Activated T-helper 17 cell treated with anti-CD3 and anti-CD28 coated beads, Interleukin-2, amount 50 U/mL, for 72 hours (primary cell): ENCODE data around the gene ELOVL7. TPM values are rescaled to one million over a fixed set of nuclear protein-coding genes. Genes with fewer than 3 reads are reported as not detected.
"Not testable (repeated sequence)": the region's sequence is repeated elsewhere in the genome, so short reads cannot be mapped to it uniquely, and the experiment has no call there.

ENCODE experiments used
- ATAC-seq: fragments of 150-1000 bp; cut with Tn5 transposase; replicated peaks from 2 replicates; pipeline ENCODE4 v1.10.0; 2021; ENCODE audit warnings: mild to moderate bottlenecking, moderate library complexity
- H3K27ac Mint-ChIP-seq: one replicate; pipeline ENCODE4 v1.8.0; 2022; ENCODE audit warnings: mixed read lengths
- H3K27me3 Mint-ChIP-seq: one replicate; pipeline ENCODE4 v1.8.0; 2022; ENCODE audit warnings: mixed read lengths
- H3K36me3 Mint-ChIP-seq: one replicate; pipeline ENCODE4 v1.8.0; 2022; ENCODE audit warnings: low read depth, mild to moderate bottlenecking, mixed read lengths
- H3K4me1 Mint-ChIP-seq: one replicate; pipeline ENCODE4 v1.8.0; 2022; ENCODE audit warnings: mixed read lengths
- H3K4me3 Mint-ChIP-seq: one replicate; pipeline ENCODE4 v1.8.0; 2022; ENCODE audit warnings: mild to moderate bottlenecking, mixed read lengths
- H3K9me3 Mint-ChIP-seq: one replicate; pipeline ENCODE4 v1.8.0; 2022; ENCODE audit warnings: mixed read lengths
- total RNA-seq, 2 donors: library from RNA; stranded (reverse); gene quantifications; one replicate each; pipeline ENCODE4 v1.2.3, GENCODE V29; 2022

The ELOVL7 gene
- total RNA-seq, 2 donors from 2014 or later, result 0.24 to 0.41 TPM

- Mint-ChIP-seq H3K4me3 (no peak overlapping the region), H3K4me1 (no peaks in the 10 kb centered on the region), H3K27ac (no peak overlapping the region), H3K27me3 (peaks cover 6% of the 10 kb centered on the region), H3K9me3 (no peaks in the 10 kb centered on the region), H3K36me3 (no peaks in the 10 kb centered on the region)
- no peak for ATAC-seq
Measured at GRCh38 chr5:60794691-60795090, 49.4 kb downstream of the ELOVL7 start.

- H3K27ac Mint-ChIP-seq, result no peak overlapping the region
- peaks cover 9% of the 10 kb centered on the region for H3K27me3 Mint-ChIP-seq
- no peaks in the 10 kb centered on the region for H3K9me3 Mint-ChIP-seq
- H3K36me3 Mint-ChIP-seq, result no peaks in the 10 kb centered on the region
- no peak for ATAC-seq
- H3K4me3 Mint-ChIP-seq, result no peak overlapping the region
- no peaks in the 10 kb centered on the region for H3K4me1 Mint-ChIP-seq
Measured at GRCh38 chr5:60792438-60792837, 51.6 kb downstream of the ELOVL7 start.

- no peak overlapping the region for H3K27ac Mint-ChIP-seq
Measured at GRCh38 chr5:60789551-60789950, 54.5 kb downstream of the ELOVL7 start.

GRCh38 chr5:60788863-60789513, 55.1 kb downstream of the ELOVL7 start:
- Mint-ChIP-seq H3K36me3 (no peaks in the 10 kb centered on the region), H3K4me1 (no peaks in the 10 kb centered on the region), H3K4me3 (no peak overlapping the region), H3K27me3 (peaks cover 14% of the 10 kb centered on the region), H3K27ac (no peak overlapping the region), H3K9me3 (no peaks in the 10 kb centered on the region)
- ATAC-seq, result no peak

More at GRCh38 chr5:60789551-60789950, 54.5 kb downstream of the ELOVL7 start:
- H3K9me3 Mint-ChIP-seq, result no peaks in the 10 kb centered on the region
- H3K4me3 Mint-ChIP-seq, result no peak overlapping the region
- no peaks in the 10 kb centered on the region for H3K36me3 Mint-ChIP-seq
- H3K4me1 Mint-ChIP-seq, result no peaks in the 10 kb centered on the region
- H3K27me3 Mint-ChIP-seq, result peaks cover 14% of the 10 kb centered on the region
- no peak for ATAC-seq

- no peak for ATAC-seq
- no peaks in the 10 kb centered on the region for H3K36me3 Mint-ChIP-seq
- H3K27ac Mint-ChIP-seq, result no peak overlapping the region
- H3K4me1 Mint-ChIP-seq, result no peaks in the 10 kb centered on the region
- peaks cover 7% of the 10 kb centered on the region for H3K27me3 Mint-ChIP-seq
- no peak overlapping the region for H3K4me3 Mint-ChIP-seq
- H3K9me3 Mint-ChIP-seq, result no peaks in the 10 kb centered on the region
Measured at GRCh38 chr5:60779466-60779865, 64.6 kb downstream of the ELOVL7 start.

GRCh38 chr5:60776343-60776742, 67.7 kb downstream of the ELOVL7 start:
- Mint-ChIP-seq H3K27me3 (peaks cover 16% of the 10 kb centered on the region), H3K9me3 (no peaks in the 10 kb centered on the region), H3K4me3 (no peak overlapping the region), H3K4me1 (no peaks in the 10 kb centered on the region), H3K27ac (no peak overlapping the region), H3K36me3 (no peaks in the 10 kb centered on the region)
- ATAC-seq, result no peak

- Mint-ChIP-seq H3K4me3 (no peak overlapping the region), H3K27me3 (no peaks in the 10 kb centered on the region), H3K4me1 (no peaks in the 10 kb centered on the region), H3K9me3 (no peaks in the 10 kb centered on the region), H3K27ac (no peak overlapping the region), H3K36me3 (no peaks in the 10 kb centered on the region)
- no peak for ATAC-seq
Measured at GRCh38 chr5:60765019-60765709, 78.9 kb downstream of the ELOVL7 start.

GRCh38 chr5:60763061-60763460, 81.0 kb downstream of the ELOVL7 start:
- no peak for ATAC-seq
- H3K9me3 Mint-ChIP-seq, result no peaks in the 10 kb centered on the region

GRCh38 chr5:60754495-60754894, 89.6 kb downstream of the ELOVL7 start:
- H3K36me3 Mint-ChIP-seq, result no peaks in the 10 kb centered on the region
- no peak for ATAC-seq
- H3K27me3 Mint-ChIP-seq, result peaks cover 3% of the 10 kb centered on the region
- no peak overlapping the region for H3K27ac Mint-ChIP-seq
- H3K4me3 Mint-ChIP-seq, result no peak overlapping the region
- no peaks in the 10 kb centered on the region for H3K9me3 Mint-ChIP-seq
- H3K4me1 Mint-ChIP-seq, result no peaks in the 10 kb centered on the region

More at GRCh38 chr5:60763061-60763460, 81.0 kb downstream of the ELOVL7 start:
- Mint-ChIP-seq H3K27ac (no peak overlapping the region), H3K4me1 (no peaks in the 10 kb centered on the region), H3K4me3 (no peak overlapping the region), H3K27me3 (peaks cover 1% of the 10 kb centered on the region), H3K36me3 (no peaks in the 10 kb centered on the region)

- Mint-ChIP-seq H3K27ac (no peak overlapping the region), H3K36me3 (no peaks in the 10 kb centered on the region), H3K9me3 (peaks cover 15% of the 10 kb centered on the region), H3K4me1 (no peaks in the 10 kb centered on the region), H3K27me3 (peaks cover 14% of the 10 kb centered on the region), H3K4me3 (no peak overlapping the region)
- no peak for ATAC-seq
Measured at GRCh38 chr5:60744682-60745081, 99.4 kb downstream of the ELOVL7 start.

- Mint-ChIP-seq H3K9me3 (peaks cover 19% of the 10 kb centered on the region), H3K4me3 (no peak overlapping the region), H3K27me3 (peaks cover 14% of the 10 kb centered on the region), H3K36me3 (no peaks in the 10 kb centered on the region), H3K27ac (no peak overlapping the region), H3K4me1 (no peaks in the 10 kb centered on the region)
- no peak for ATAC-seq
Measured at GRCh38 chr5:60743511-60744314, 100.4 kb downstream of the ELOVL7 start.

GRCh38 chr5:60740322-60740721, 103.7 kb downstream of the ELOVL7 start:
- ATAC-seq, result no peak
- no peak overlapping the region for H3K27ac Mint-ChIP-seq
- H3K27me3 Mint-ChIP-seq, result peaks cover 5% of the 10 kb centered on the region
- no peaks in the 10 kb centered on the region for H3K4me1 Mint-ChIP-seq
- H3K36me3 Mint-ChIP-seq, result no peaks in the 10 kb centered on the region
- H3K4me3 Mint-ChIP-seq, result no peak overlapping the region
- H3K9me3 Mint-ChIP-seq, result peaks cover 19% of the 10 kb centered on the region

- ATAC-seq, result no peak
Measured at GRCh38 chr5:60738933-60739332, 105.1 kb downstream of the ELOVL7 start.

GRCh38 chr5:60738461-60738860, 105.6 kb downstream of the ELOVL7 start:
- Mint-ChIP-seq H3K4me1 (no peaks in the 10 kb centered on the region), H3K27me3 (peaks cover 5% of the 10 kb centered on the region), H3K4me3 (no peak overlapping the region), H3K36me3 (no peaks in the 10 kb centered on the region), H3K27ac (no peak overlapping the region), H3K9me3 (peaks cover 14% of the 10 kb centered on the region)
- ATAC-seq, result no peak

More at GRCh38 chr5:60738933-60739332, 105.1 kb downstream of the ELOVL7 start:
- Mint-ChIP-seq H3K4me3 (no peak overlapping the region), H3K27ac (no peak overlapping the region), H3K4me1 (no peaks in the 10 kb centered on the region), H3K36me3 (no peaks in the 10 kb centered on the region), H3K27me3 (peaks cover 5% of the 10 kb centered on the region), H3K9me3 (peaks cover 14% of the 10 kb centered on the region)

- not testable (repeated sequence) for H3K27ac Mint-ChIP-seq, H3K36me3 Mint-ChIP-seq, ATAC-seq, H3K9me3 Mint-ChIP-seq, H3K4me1 Mint-ChIP-seq, H3K4me3 Mint-ChIP-seq
- peaks cover 15% of the 10 kb centered on the region for H3K27me3 Mint-ChIP-seq
Measured at GRCh38 chr5:60730858-60731257, 113.2 kb downstream of the ELOVL7 start.
